ENCODE measurements around the gene IL22RA2.

IL22RA2 gene

DNA sequence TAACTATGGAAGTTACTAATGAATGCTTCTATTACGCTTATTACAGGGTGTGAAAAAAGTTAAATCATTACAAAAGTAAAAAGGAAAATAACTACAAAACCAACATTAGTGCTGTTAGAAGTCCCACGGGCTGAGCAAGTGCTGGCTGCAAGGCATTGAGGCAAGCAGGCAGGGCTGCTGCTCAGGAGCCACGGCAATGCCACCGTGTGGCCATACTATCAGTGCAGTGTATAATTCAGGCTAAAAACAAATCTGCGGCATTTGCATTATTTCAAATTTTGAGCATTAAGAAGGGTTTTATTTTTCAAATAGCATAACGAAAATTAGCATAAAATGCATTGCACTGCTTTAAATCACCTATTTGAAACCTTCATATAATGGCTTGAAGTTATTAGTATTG, 28.6 kb upstream of the IL22RA2 start:
- Histone ChIP-seq H3K4me3 (ENCODE audit: low read depth, low read length) (no peak overlapping the region), H3K9me3 (no peaks in the 10 kb centered on the region), H3K4me1 (no peaks in the 10 kb centered on the region), H3K27me3 (no peaks in the 10 kb centered on the region), H3K36me3 (peaks cover 36% of the 10 kb centered on the region)
- TF ChIP-seq CTCF (IDR thresholded peaks at IDR 0.05; ENCODE audit: low read depth, low read length) = peak; percentile 66
- peak; percentile 52 for DNase-seq

- no peak for DNase-seq
- Histone ChIP-seq H3K36me3 (peaks cover 35% of the 10 kb centered on the region), H3K4me1 (no peaks in the 10 kb centered on the region), H3K27me3 (no peaks in the 10 kb centered on the region), H3K4me3 (ENCODE audit: low read depth, low read length) (no peak overlapping the region), H3K9me3 (no peaks in the 10 kb centered on the region)
- TF ChIP-seq CTCF (IDR thresholded peaks at IDR 0.05; ENCODE audit: low read depth, low read length) = no peak
These were observed 27.6 kb upstream of the IL22RA2 start for GRCh38 chr6:137201006-137201405.

DNA sequence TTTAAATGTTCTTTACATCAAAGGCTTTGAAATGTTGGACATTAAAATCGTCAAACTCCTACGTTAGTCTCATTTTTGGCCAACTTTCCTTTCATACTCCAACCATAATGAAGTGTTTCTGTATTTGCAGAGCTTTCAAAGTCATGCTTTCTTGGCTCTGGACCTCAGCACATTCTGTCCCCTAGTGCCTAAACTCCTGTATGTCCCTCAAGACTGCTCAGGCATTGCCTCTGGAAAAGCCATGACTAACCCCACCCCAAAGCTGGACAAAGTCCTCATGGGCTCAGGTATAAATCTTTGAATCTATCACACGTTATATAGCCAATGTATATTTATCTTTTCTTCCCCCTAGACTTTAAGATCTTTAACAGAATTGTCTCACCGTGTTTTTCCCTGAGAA, 26.8 kb upstream of the IL22RA2 start:
- Histone ChIP-seq H3K4me1 (no peaks in the 10 kb centered on the region), H3K36me3 (peaks cover 30% of the 10 kb centered on the region), H3K9me3 (no peaks in the 10 kb centered on the region), H3K27me3 (no peaks in the 10 kb centered on the region), H3K4me3 (ENCODE audit: low read depth, low read length) (no peak overlapping the region)
- DNase-seq = no peak
- TF ChIP-seq CTCF (IDR thresholded peaks at IDR 0.05; ENCODE audit: low read depth, low read length) = no peak

DNA sequence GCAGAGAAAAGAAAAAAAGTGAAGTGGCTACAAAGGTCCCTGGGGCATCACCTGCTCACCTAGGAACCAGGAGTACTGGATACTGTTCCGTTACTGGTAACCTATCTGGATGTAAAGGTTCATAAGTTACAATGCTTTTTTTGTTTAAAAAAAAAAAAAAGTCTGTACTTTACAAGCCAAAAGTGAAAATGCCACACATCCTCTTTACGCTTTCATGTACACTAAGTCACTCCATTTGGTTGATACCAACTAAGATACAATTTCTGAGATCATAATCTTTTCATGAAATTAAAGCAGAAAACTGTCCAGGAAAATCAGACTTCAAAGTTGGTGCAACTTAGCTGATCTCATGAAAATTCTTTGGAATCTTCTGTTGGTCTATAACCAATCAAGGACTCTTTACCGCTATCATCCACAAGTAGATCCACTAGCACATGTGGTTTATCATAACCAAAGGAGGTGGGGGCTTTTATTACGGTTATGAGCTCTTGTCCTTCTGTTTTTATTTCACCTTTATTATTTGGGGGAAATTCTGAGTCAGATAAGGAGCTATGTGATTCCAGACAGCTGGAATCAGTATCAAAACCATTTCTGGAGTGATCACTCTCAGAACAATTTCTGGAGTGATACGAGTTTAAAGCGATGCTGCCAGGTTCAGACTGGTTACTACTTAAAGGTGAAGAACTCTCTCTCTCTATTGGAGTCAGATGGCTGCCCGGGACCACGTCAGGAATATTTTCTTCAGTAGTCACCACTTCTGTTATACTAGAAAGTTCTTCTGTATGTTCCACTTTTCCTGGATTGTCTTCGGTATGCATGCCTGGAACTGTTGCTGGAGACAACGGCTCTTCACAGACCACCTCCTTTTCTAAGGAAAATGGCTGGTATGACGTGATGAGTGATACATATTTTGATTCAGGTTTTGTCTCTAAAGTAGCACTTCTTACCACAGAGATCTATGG, 24.5 kb upstream of the IL22RA2 start:
- no peak for DNase-seq
- Histone ChIP-seq H3K4me1 (no peaks in the 10 kb centered on the region), H3K9me3 (no peaks in the 10 kb centered on the region), H3K27me3 (no peaks in the 10 kb centered on the region), H3K4me3 (ENCODE audit: low read depth, low read length) (no peak overlapping the region), H3K36me3 (peaks cover 20% of the 10 kb centered on the region)
- no peak for TF ChIP-seq CTCF (IDR thresholded peaks at IDR 0.05; ENCODE audit: low read depth, low read length)

DNA sequence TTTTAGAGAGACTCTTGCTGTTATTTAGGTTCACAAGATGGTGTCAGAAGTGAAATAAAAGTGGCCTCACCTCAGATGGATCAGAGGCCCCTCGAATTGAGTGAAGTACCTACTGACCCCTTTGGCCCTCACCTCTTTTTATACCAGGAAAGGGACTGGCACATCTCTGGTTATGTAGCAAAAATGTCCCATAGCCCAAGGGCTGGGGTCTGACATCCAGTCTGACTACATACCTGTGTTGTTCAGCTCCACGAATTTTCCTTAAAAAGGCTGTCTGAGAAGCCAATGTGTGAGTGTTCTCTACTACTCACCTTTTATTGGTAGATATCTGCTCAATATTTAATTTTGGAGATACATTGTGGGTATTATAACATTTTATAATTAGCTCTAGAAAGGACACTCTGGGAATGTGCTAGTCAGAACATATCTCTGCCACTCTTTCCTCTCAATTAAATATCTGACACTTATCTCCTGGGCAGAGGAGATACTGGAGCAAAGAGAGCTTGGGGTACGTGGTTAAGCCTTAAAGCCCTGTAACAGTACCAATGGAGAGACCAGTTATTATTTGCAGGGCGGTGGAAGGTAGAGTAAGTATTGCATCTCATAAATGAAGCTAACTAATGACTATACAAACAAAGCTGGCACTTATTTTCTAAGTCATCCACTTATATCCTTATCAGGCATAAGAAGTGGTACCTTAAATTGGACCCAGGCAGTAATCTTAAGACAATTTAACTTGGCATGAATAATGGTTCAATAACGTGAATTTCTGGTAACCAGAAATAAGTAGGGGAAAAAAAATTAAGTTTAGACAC, 20.0 kb upstream of the IL22RA2 start:
- Histone ChIP-seq H3K4me1 (no peaks in the 10 kb centered on the region), H3K4me3 (ENCODE audit: low read depth, low read length) (no peak overlapping the region), H3K36me3 (peaks cover 9% of the 10 kb centered on the region), H3K9me3 (0 out of 2 replicates have a peak, but pooled peaks cover 2% of the 10 kb centered on the region), H3K27me3 (no peaks in the 10 kb centered on the region)
- no peak for TF ChIP-seq CTCF (IDR thresholded peaks at IDR 0.05; ENCODE audit: low read depth, low read length)
- DNase-seq = no peak

All from BE2C (cell line).